Transverse colon (tissue), 4 donors: ENCODE results near the gene INAFM2. TPM values are rescaled to one million over a fixed set of nuclear protein-coding genes. Genes with fewer than 3 reads are reported as not detected.
A peak's percentile ranks its signal among the peaks of the same experiment; 100 is the strongest.

ENCODE experiments used
- DNase-seq: peaks from one replicate; pipeline ENCODE4 v3.0.0-alpha.2; 2019
- H3K27ac ChIP-seq, 4 donors: fragments of 200-600 bp; sonication (generic); 2 replicates each; pipeline ENCODE4 v1.5.1; 2016 to 2018; ENCODE audit warnings: inconsistent platforms in 4 of 4
- H3K27me3 ChIP-seq: fragments of 200-600 bp; sonication (generic); 2 replicates; pipeline ENCODE4 v1.5.1; 2017; ENCODE audit warnings: inconsistent platforms
- H3K36me3 ChIP-seq, 4 donors: fragments of 200-600 bp; sonication (generic); 2 replicates each; pipeline ENCODE4 v1.5.1; 2017 to 2019; ENCODE audit warnings: inconsistent platforms in 4 of 4
- H3K4me1 ChIP-seq, 4 donors: fragments of 200-600 bp; sonication (generic); 2 replicates each; pipeline ENCODE4 v1.5.1; 2017 to 2020; ENCODE audit warnings: inconsistent platforms in 4 of 4
- H3K4me3 ChIP-seq, 4 donors: fragments of 200-600 bp; sonication (generic); 1 replicate in 1 of 4; 2 replicates in 3 of 4; pipeline versions ENCODE4 v1.5.1 to v1.6.1; 2017 to 2019; ENCODE audit warnings: inconsistent platforms in 4 of 4
- H3K9me3 ChIP-seq, 2 donors: fragments of 200-600 bp; sonication (generic); 2 replicates each; pipeline ENCODE4 v1.5.1; 2017 to 2019; ENCODE audit warnings: inconsistent platforms in 2 of 2
- CTCF ChIP-seq, 5 experiments: fragments of 200-600 bp in 3 of 5; fragments of 450-650 bp in 2 of 5; sonication (generic) in 3 of 5; IDR thresholded peaks; 1 replicate in 2 of 5; 2 replicates in 3 of 5; pipeline ENCODE4 v1.5.1; 2016 to 2017; ENCODE audit warnings: antibody characterized with exemption in 5 of 5, inconsistent platforms in 3 of 5, mild to moderate bottlenecking in 2 of 5, moderate library complexity in 1 of 5
- EP300 ChIP-seq: sonication (generic); formaldehyde crosslinking; IDR thresholded peaks from one replicate; pipeline ENCODE4 v1.6.1; 2017; ENCODE audit warnings: antibody characterized with exemption, low read depth
- POLR2A ChIP-seq: fragments of 450-650 bp; IDR thresholded peaks from one replicate; pipeline ENCODE4 v1.6.1; 2016; ENCODE audit warnings: antibody characterized with exemption, mild to moderate bottlenecking, moderate library complexity
- POLR2AphosphoS5 ChIP-seq, 3 donors: sonication (generic); formaldehyde crosslinking; IDR thresholded peaks; one replicate each; pipeline ENCODE4 v1.6.1; 2016; ENCODE audit warnings: antibody characterized with exemption in 3 of 3
- WGBS, 2 donors: methylation state at CpG; one replicate each; pipeline ENCODE4 v1.1.5; 2018; ENCODE audit warnings: low coverage in 1 of 2; 5-methylcytosine and 5-hydroxymethylcytosine counted together
- in situ Hi-C, 4 donors: fragments of 200-750 bp; cut with MboI; loops; one replicate each; pipeline versions ENCODE4 v1.15.0 to v1.15.1; 2017; ENCODE audit warnings: low sequenced_read_pairs in 3 of 4, low pct_ligation_motif_present in 1 of 4, low pct_unique_long_range_greater_than_20kb in 1 of 4
- intact Hi-C: fragments of 100-400 bp; cut with DNase I; formaldehyde crosslinking; loops from one replicate; pipeline ENCODE4 v1.15.1; 2023; ENCODE audit warnings: low total_unique reads
- total RNA-seq, 4 donors: library from RNA; depleted of rRNA; stranded (reverse); fragments of >200 nt; gene quantifications; one replicate each; pipeline ENCODE4 v1.1.0, GENCODE V29; 2016

Gene INAFM2
- total RNA-seq, 4 donors from 2014 or later: 14.5 to 62.1 (median 19.4) TPM

GRCh38 chr15:40283615-40284300, 39.7 kb upstream of the INAFM2 start:
- in situ Hi-C loops: no loop called here
- Histone ChIP-seq H3K9me3 (no peaks in the 10 kb centered on the region), H3K4me3 (no peak overlapping the region), H3K27ac (no peak overlapping the region), H3K27me3 (peaks cover 50% of the 10 kb centered on the region), H3K4me1 (peaks cover 3 to 36% (median 33%) of the 10 kb centered on the region in 4 donors), H3K36me3 (no peaks in the 10 kb centered on the region)
- WGBS, 2 donors: 43 to 90% methylated on average over 2 to 33 of the region's 33 CpGs
- no peak for TF ChIP-seq POLR2AphosphoS5 (IDR thresholded peaks at IDR 0.05)
- no peak for TF ChIP-seq EP300
- no peak for TF ChIP-seq CTCF (IDR thresholded peaks at IDR 0.05)
- no peak for TF ChIP-seq POLR2A
- no peak for DNase-seq
- intact Hi-C loops: loop anchor here (5.0 kb wide), 1 partner anchor 139 kb away; no protein-coding TSS in a partner anchor

GRCh38 chr15:40285151-40285550, 38.3 kb upstream of the INAFM2 start:
- H3K4me3 ChIP-seq: no peak overlapping the region
- no peaks in the 10 kb centered on the region for H3K9me3 ChIP-seq
- H3K27ac ChIP-seq: no peak overlapping the region
- intact Hi-C loops: no loop called here
- no peak for DNase-seq
- in situ Hi-C loops: no loop called here
- TF ChIP-seq POLR2A (no peak), EP300 (no peak), CTCF (IDR thresholded peaks at IDR 0.05) (no peak), POLR2AphosphoS5 (IDR thresholded peaks at IDR 0.05) (peak in 1 of 3 donors; percentile 40)
- H3K4me1 ChIP-seq: peaks cover 5 to 42% (median 29%) of the 10 kb centered on the region in 4 donors
- peaks cover 43% of the 10 kb centered on the region for H3K27me3 ChIP-seq
- 73 to 85% methylated on average over 4 of the region's 4 CpGs for WGBS, 2 donors
- no peaks in the 10 kb centered on the region for H3K36me3 ChIP-seq

- Histone ChIP-seq H3K27me3 (peaks cover 39% of the 10 kb centered on the region), H3K4me3 (no peak overlapping the region), H3K27ac (no peak overlapping the region), H3K4me1 (peaks cover 6 to 46% (median 33%) of the 10 kb centered on the region in 4 donors), H3K9me3 (no peaks in the 10 kb centered on the region), H3K36me3 (no peaks in the 10 kb centered on the region)
- intact Hi-C loops (no loop called here), in situ Hi-C loops (no loop called here)
- TF ChIP-seq CTCF (IDR thresholded peaks at IDR 0.05): no peak
- TF ChIP-seq POLR2A: no peak
- no peak for TF ChIP-seq EP300
- TF ChIP-seq POLR2AphosphoS5 (IDR thresholded peaks at IDR 0.05): no peak
- WGBS, 2 donors: 35% methylated on average over 1 of the region's 1 CpG; no CpG with 5 or more reads in 1 of the 2 donors
- no peak for DNase-seq
Observed at GRCh38 chr15:40285554-40286011, 37.9 kb upstream of the INAFM2 start.

GRCh38 chr15:40286061-40286532, 37.4 kb upstream of the INAFM2 start:
- WGBS, 2 donors: 83% methylated on average over 7 of the region's 7 CpGs; no CpG with 5 or more reads in 1 of the 2 donors
- intact Hi-C loops: no loop called here
- H3K36me3 ChIP-seq: no peaks in the 10 kb centered on the region
- peaks cover 34% of the 10 kb centered on the region for H3K27me3 ChIP-seq
- H3K4me3 ChIP-seq: no peak overlapping the region
- TF ChIP-seq POLR2A: no peak
- TF ChIP-seq CTCF (IDR thresholded peaks at IDR 0.05): no peak
- no peak for TF ChIP-seq EP300
- TF ChIP-seq POLR2AphosphoS5 (IDR thresholded peaks at IDR 0.05): no peak
- H3K9me3 ChIP-seq: no peaks in the 10 kb centered on the region
- DNase-seq: no peak
- no peak overlapping the region for H3K27ac ChIP-seq
- peaks cover 11 to 51% (median 38%) of the 10 kb centered on the region in 4 donors for H3K4me1 ChIP-seq
- in situ Hi-C loops: no loop called here
